ENCODE measurements around the gene APOBR. TPM values are rescaled to one million over a fixed set of nuclear protein-coding genes. Genes with fewer than 3 reads are reported as not detected.
A peak's percentile ranks its signal among the peaks of the same experiment; 100 is the strongest.

Gene APOBR
- total and polyA plus RNA-seq, 7 donors: 0.68 to 94.5 (median 1.1) TPM

- Histone ChIP-seq H3K27ac (peak overlapping the region in 1 of 4 donors; percentile 12), H3K4me3 (peak overlapping the region in 1 of 4 donors; percentile 30)
These were observed 1.6 kb downstream of the APOBR start for GRCh38 chr16:28495795-28496749.

DNA sequence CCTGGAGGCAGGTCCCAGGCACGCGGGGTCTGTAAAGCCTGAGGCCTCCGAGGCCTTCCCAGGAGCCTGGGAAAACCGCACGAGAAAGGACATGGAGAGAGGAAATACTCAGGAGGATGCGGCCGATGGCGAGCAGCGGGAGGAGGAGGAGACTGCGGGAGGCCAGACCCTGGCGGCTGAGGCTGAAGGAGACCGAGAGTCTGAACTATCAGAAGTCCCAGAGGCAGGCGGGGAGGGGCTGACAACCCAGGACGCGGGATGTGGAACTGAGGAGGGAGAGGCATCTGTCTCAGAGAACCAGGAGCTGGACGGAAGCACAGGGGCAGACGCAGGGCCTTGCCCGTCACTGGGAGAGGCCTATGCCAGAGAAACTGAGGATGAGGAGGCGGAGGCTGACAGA, 2.4 kb downstream of the APOBR start:
- H3K27me3 ChIP-seq: no peaks in the 10 kb centered on the region
- H3K4me3 ChIP-seq: no peak overlapping the region
- H3K9me3 ChIP-seq: no peaks in the 10 kb centered on the region
- H3K27ac ChIP-seq: no peak overlapping the region
- intact Hi-C loops (cut with DNase I): no loop called here
- TF ChIP-seq POLR2A (IDR thresholded peaks at IDR 0.05) (no peak), POLR2AphosphoS5 (IDR thresholded peaks at IDR 0.05) (no peak), EP300 (IDR thresholded peaks at IDR 0.05) (no peak)
- TF ChIP-seq, protein P1, sequence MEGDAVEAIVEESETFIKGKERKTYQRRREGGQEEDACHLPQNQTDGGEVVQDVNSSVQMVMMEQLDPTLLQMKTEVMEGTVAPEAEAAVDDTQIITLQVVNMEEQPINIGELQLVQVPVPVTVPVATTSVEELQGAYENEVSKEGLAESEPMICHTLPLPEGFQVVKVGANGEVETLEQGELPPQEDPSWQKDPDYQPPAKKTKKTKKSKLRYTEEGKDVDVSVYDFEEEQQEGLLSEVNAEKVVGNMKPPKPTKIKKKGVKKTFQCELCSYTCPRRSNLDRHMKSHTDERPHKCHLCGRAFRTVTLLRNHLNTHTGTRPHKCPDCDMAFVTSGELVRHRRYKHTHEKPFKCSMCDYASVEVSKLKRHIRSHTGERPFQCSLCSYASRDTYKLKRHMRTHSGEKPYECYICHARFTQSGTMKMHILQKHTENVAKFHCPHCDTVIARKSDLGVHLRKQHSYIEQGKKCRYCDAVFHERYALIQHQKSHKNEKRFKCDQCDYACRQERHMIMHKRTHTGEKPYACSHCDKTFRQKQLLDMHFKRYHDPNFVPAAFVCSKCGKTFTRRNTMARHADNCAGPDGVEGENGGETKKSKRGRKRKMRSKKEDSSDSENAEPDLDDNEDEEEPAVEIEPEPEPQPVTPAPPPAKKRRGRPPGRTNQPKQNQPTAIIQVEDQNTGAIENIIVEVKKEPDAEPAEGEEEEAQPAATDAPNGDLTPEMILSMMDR (IDR thresholded peaks at IDR 0.05): no peak
- DNase-seq: no peak
- no peaks in the 10 kb centered on the region for H3K4me1 ChIP-seq
- H3K36me3 ChIP-seq: no peaks in the 10 kb centered on the region
- 82 to 87% methylated on average over 19 of the region's 19 CpGs for WGBS, 2 donors

More at GRCh38 chr16:28495795-28496749, 1.6 kb downstream of the APOBR start:
- no peak for TF ChIP-seq POLR2A (IDR thresholded peaks at IDR 0.05)
- no peak for TF ChIP-seq EP300 (IDR thresholded peaks at IDR 0.05)
- TF ChIP-seq POLR2AphosphoS5 (IDR thresholded peaks at IDR 0.05): no peak
- intact Hi-C loops (cut with DNase I): no loop called here
- 50 to 82% methylated on average over 20 of the region's 20 CpGs for WGBS, 2 donors
- Histone ChIP-seq H3K4me1 (peaks cover 0 to 2% (median under 1%) of the 10 kb centered on the region in 4 donors), H3K36me3 (no peaks in the 10 kb centered on the region), H3K9me3 (no peaks in the 10 kb centered on the region), H3K27me3 (no peaks in the 10 kb centered on the region)
- no peak for DNase-seq

DNA sequence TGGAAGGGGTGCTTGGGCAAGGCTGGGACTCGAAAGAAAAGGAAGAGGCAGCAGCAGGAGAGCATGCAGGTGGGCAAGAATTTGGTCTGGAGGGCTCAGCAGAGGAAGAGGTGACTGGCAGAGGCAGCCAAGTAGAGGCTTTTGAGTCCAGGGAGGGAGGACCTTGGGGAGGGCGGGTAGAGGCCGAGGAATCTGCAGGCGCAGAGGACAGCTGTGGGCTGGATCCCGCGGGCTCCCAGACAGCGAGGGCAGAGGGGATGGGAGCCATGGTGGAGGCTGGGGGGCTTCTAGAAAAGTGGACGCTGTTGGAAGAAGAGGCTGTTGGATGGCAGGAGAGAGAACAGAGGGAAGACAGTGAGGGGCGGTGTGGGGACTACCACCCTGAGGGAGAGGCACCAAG, 2.9 kb downstream of the APOBR start:
- Histone ChIP-seq H3K4me3 (no peak overlapping the region), H3K27me3 (no peaks in the 10 kb centered on the region), H3K36me3 (no peaks in the 10 kb centered on the region), H3K9me3 (no peaks in the 10 kb centered on the region), H3K27ac (no peak overlapping the region), H3K4me1 (no peaks in the 10 kb centered on the region)
- intact Hi-C loops (cut with DNase I): no loop called here
- TF ChIP-seq, protein P1 (IDR thresholded peaks at IDR 0.05): no peak
- TF ChIP-seq EP300 (IDR thresholded peaks at IDR 0.05) (no peak), POLR2A (IDR thresholded peaks at IDR 0.05) (no peak), POLR2AphosphoS5 (IDR thresholded peaks at IDR 0.05) (no peak)
- WGBS, 2 donors: 86 to 92% methylated on average over 9 of the region's 9 CpGs
- DNase-seq: no peak

- Histone ChIP-seq H3K9me3 (no peaks in the 10 kb centered on the region), H3K36me3 (no peaks in the 10 kb centered on the region), H3K27ac (no peak overlapping the region), H3K4me1 (no peaks in the 10 kb centered on the region), H3K4me3 (no peak overlapping the region), H3K27me3 (no peaks in the 10 kb centered on the region)
- 91 to 92% methylated on average over 33 of the region's 33 CpGs for WGBS, 2 donors
- DNase-seq: no peak
- TF ChIP-seq EP300 (IDR thresholded peaks at IDR 0.05) (no peak), POLR2A (IDR thresholded peaks at IDR 0.05) (no peak), POLR2AphosphoS5 (IDR thresholded peaks at IDR 0.05) (no peak)
- TF ChIP-seq, protein P1 (IDR thresholded peaks at IDR 0.05): no peak
- intact Hi-C loops (cut with DNase I): no loop called here
These were observed 3.6 kb downstream of the APOBR start for GRCh38 chr16:28497861-28498599.
